K562 (cell line): ENCODE data around the gene GINS1. TPM values are rescaled to one million over a fixed set of nuclear protein-coding genes. Genes with fewer than 3 reads are reported as not detected.
A peak's percentile ranks its signal among the peaks of the same experiment; 100 is the strongest.

Experiments used
- BRD9 ChIP-seq: fragments of 450-650 bp; IDR thresholded peaks from 2 replicates; pipeline ENCODE4 v1.6.1; 2018; ENCODE audit warnings: low read depth; ENCODE audit not compliant: partially characterized antibody
- CBX1 ChIP-seq: sonication (generic); IDR thresholded peaks from 2 replicates; pipeline ENCODE4 v1.6.1; 2016; ENCODE audit warnings: antibody characterized with exemption, low read depth, mild to moderate bottlenecking
- CEBPG ChIP-seq, 3 experiments: fragments of 200-800 bp in 1 of 3; sonication (Bioruptor generic) in 1 of 3; sonication (generic) in 1 of 3; formaldehyde crosslinking in 1 of 3; IDR thresholded peaks in 2 of 3; conservative IDR thresholded peaks in 1 of 3; 2 replicates each; pipeline versions ENCODE4 v1.6.1 to v1.8.0; 2016 to 2022; ENCODE audit warnings: missing compliant biosample characterization in 2 of 3, missing genetic modification characterization in 2 of 3, mild to moderate bottlenecking in 1 of 3, missing genetic modification reagents in 1 of 3
- DMBX1 ChIP-seq: fragments of 250-450 bp; sonication (Bioruptor Pico); IDR thresholded peaks from 2 replicates; pipeline ENCODE4 v1.8.0; 2022; ENCODE audit warnings: inconsistent platforms, mild to moderate bottlenecking, moderate library complexity, borderline replicate concordance
- E2F1 ChIP-seq: sonication (generic); formaldehyde crosslinking; IDR thresholded peaks from 2 replicates; pipeline ENCODE4 v1.8.1; 2023; ENCODE audit warnings: mild to moderate bottlenecking, missing genetic modification reagents, moderate library complexity
- E2F8 ChIP-seq: fragments of 450-650 bp; IDR thresholded peaks from 2 replicates; pipeline ENCODE4 v1.7.1; 2018; ENCODE audit warnings: mild to moderate bottlenecking, low read depth; ENCODE audit not compliant: partially characterized antibody
- ESRRA ChIP-seq: fragments of 450-650 bp; IDR thresholded peaks from 2 replicates; pipeline ENCODE4 v1.6.1; 2014; ENCODE audit warnings: low read depth, mild to moderate bottlenecking, moderate library complexity, borderline replicate concordance
- FOXK1 ChIP-seq: sonication (generic); formaldehyde crosslinking; IDR thresholded peaks from 2 replicates; pipeline ENCODE4 v1.8.0; 2022; ENCODE audit warnings: missing genetic modification reagents, mild to moderate bottlenecking, borderline replicate concordance
- MAZ ChIP-seq, 2 experiments: fragments of 450-650 bp in 1 of 2; sonication (generic) in 1 of 2; formaldehyde crosslinking; IDR thresholded peaks in 1 of 2; conservative IDR thresholded peaks in 1 of 2; 2 replicates each; pipeline versions ENCODE4 v1.4.0 to v1.5.0; 2020; ENCODE audit warnings: mild to moderate bottlenecking in 1 of 2, missing genetic modification reagents in 1 of 2
- MYC ChIP-seq, 2 experiments: fragments of 250-450 bp in 1 of 2; sonication (Bioruptor Pico) in 1 of 2; IDR thresholded peaks; 2 replicates each; pipeline versions ENCODE4 v1.5.1 to v1.6.1; 2012 to 2021; ENCODE audit warnings: low read depth in 2 of 2, borderline replicate concordance in 1 of 2, improper control_type of control experiment in 1 of 2, low read length in 1 of 2, mild to moderate bottlenecking in 1 of 2, moderate library complexity in 1 of 2
- NCOR1 ChIP-seq: fragments of 450-650 bp; IDR thresholded peaks from 2 replicates; pipeline ENCODE4 v1.6.1; 2016; ENCODE audit warnings: mild to moderate bottlenecking, moderate library complexity
- PATZ1 ChIP-seq: fragments of 250-450 bp; sonication (Bioruptor Pico); IDR thresholded peaks from 2 replicates; pipeline ENCODE4 v1.5.0; 2020; ENCODE audit warnings: mild to moderate bottlenecking, borderline replicate concordance
- POLR2G ChIP-seq: fragments of 200-400 bp; formaldehyde crosslinking; IDR thresholded peaks from 2 replicates; pipeline ENCODE4 v1.6.1; 2017; ENCODE audit warnings: low read depth, mild to moderate bottlenecking, antibody characterized with exemption, low read length, moderate library complexity
- PURB ChIP-seq: sonication (generic); formaldehyde crosslinking; IDR thresholded peaks from 2 replicates; pipeline ENCODE4 v1.9.0; 2021; ENCODE audit warnings: low read depth, mild to moderate bottlenecking, missing genetic modification reagents
- YBX1 ChIP-seq: fragments of 450-650 bp; IDR thresholded peaks from 2 replicates; pipeline ENCODE4 v1.7.1; 2016; ENCODE audit warnings: mild to moderate bottlenecking
- ZBTB26 ChIP-seq: fragments of 450-650 bp; formaldehyde crosslinking; IDR thresholded peaks from 2 replicates; pipeline ENCODE4 v1.4.0; 2022; ENCODE audit warnings: missing genetic modification characterization
- ZNF3 ChIP-seq: fragments of 250-450 bp; sonication (Bioruptor Pico); IDR thresholded peaks from 2 replicates; pipeline ENCODE4 v1.5.0; 2021; ENCODE audit warnings: mild to moderate bottlenecking, moderate library complexity
- polyA plus RNA-seq, 8 experiments: library from polyadenylated mRNA; depleted of rRNA in 4 of 8; stranded (reverse) in 5 of 8; unstranded in 3 of 8; fragments of >200 nt; fragmentation: Nextera tagmentation in 2 of 8; fragmentation: Illumina TruSeq in 1 of 8; extraction: Ambion mirVana in 2 of 8; extraction: Trizol in 1 of 8; gene quantifications; 2 replicates each; pipeline versions ENCODE4 v1.2.1 to v1.2.3, GENCODE V29; 2011 to 2014; ENCODE audit warnings: inconsistent platforms in 1 of 8, missing spikeins in 1 of 8
- total RNA-seq, 7 experiments: library from RNA; depleted of rRNA in 6 of 7; stranded (reverse); fragments of >200 nt in 6 of 7; fragmentation: Illumina TruSeq in 2 of 7; extraction: Trizol in 2 of 7; gene quantifications; 2 replicates each; pipeline versions ENCODE4 v1.2.1 to v1.2.3, GENCODE V29; 2011 to 2021; ENCODE audit warnings: low replicate concordance in 1 of 7

GINS1 gene
- total and polyA plus RNA-seq, 9 of the 15 experiments (the other 6 are each of a cell fraction or from before 2014, with no cell fraction given) = 13.1 to 31.8 (median 24.1) TPM

GRCh38 chr20:25407311-25408169, at the start of gene GINS1 (continued):
- TF ChIP-seq CEBPG (CRISPR knock-in tag; IDR thresholded peaks at IDR 0.05) = no peak
- no peak for TF ChIP-seq CEBPG (tag; conservative IDR thresholded peaks at IDR 0.05 in 1 of 2, IDR thresholded peaks at IDR 0.05 in 1 of 2)
- TF ChIP-seq E2F8 = peak; percentile 40
- TF ChIP-seq PATZ1 = no peak
- TF ChIP-seq E2F1 (CRISPR knock-in tag) = peak; percentile 76; the same call in 1 of the 2 replicates
- peak; percentile 30; the same call in 1 of the 2 replicates for TF ChIP-seq MYC (IDR thresholded peaks at IDR 0.05; ENCODE audit: low read depth, low read length)
- TF ChIP-seq MYC (CRISPR knock-in tag; IDR thresholded peaks at IDR 0.05; ENCODE audit: borderline replicate concordance, low read depth) = no peak
- peak; percentile 94 for TF ChIP-seq POLR2G
- no peak for TF ChIP-seq FOXK1 (CRISPR knock-in tag)
- TF ChIP-seq MAZ (CRISPR knock-in tag; conservative IDR thresholded peaks at IDR 0.05 in 1 of 2, IDR thresholded peaks at IDR 0.05 in 1 of 2) = peak in 1 of 2 experiments; percentile 77; a peak in 2 of 4 replicates
- TF ChIP-seq DMBX1 (CRISPR knock-in tag) = 0 out of 2 replicates have a peak, but pooled peaks have one; percentile 38
- TF ChIP-seq CBX1 = peak; percentile 49; the same call in 1 of the 2 replicates
- no peak for TF ChIP-seq YBX1
- TF ChIP-seq PURB (CRISPR knock-in tag) = no peak
- no peak for TF ChIP-seq ZBTB26 (CRISPR knock-in tag)
- no peak for TF ChIP-seq BRD9
- TF ChIP-seq ZNF3 (CRISPR knock-in tag) = no peak
- no peak for TF ChIP-seq NCOR1
- TF ChIP-seq ESRRA = 0 out of 2 replicates have a peak, but pooled peaks have one; percentile 19
